Measurements from ENCODE around the gene GOLM1. TPM values are rescaled to one million over a fixed set of nuclear protein-coding genes. Genes with fewer than 3 reads are reported as not detected.

Gene GOLM1
- 10 to 100 TPM in 2 of 4 donors, 1 to 10 TPM in 2; 7.7 to 19.2 (median 10.2) TPM for total RNA-seq

GRCh38 chr9:86098824-86099700 lies at the start of gene GOLM1:
Gene GOLM1, minus strand, starts transcription at chr9:86099558. Its CDS starts 20,238 bp downstream, at chr9:86079320.
- TF ChIP-seq CTCF (IDR thresholded peaks at IDR 0.05; ENCODE audit: low read depth), result no peak

GRCh38 chr9:86142973-86143372 lies 43.6 kb upstream of the GOLM1 start:
- TF ChIP-seq CTCF (IDR thresholded peaks at IDR 0.05; ENCODE audit: low read depth), result no peak

GRCh38 chr9:86141843-86142242 lies 42.5 kb upstream of the GOLM1 start:
- no peak for TF ChIP-seq CTCF (IDR thresholded peaks at IDR 0.05; ENCODE audit: low read depth)

- no peak for TF ChIP-seq CTCF (IDR thresholded peaks at IDR 0.05; ENCODE audit: low read depth)
Measured at GRCh38 chr9:86135371-86135770, 36.0 kb upstream of the GOLM1 start.

- TF ChIP-seq CTCF (IDR thresholded peaks at IDR 0.05; ENCODE audit: low read depth), result no peak
Measured at GRCh38 chr9:86134361-86134760, 35.0 kb upstream of the GOLM1 start.

GRCh38 chr9:86128235-86128822 lies 29.0 kb upstream of the GOLM1 start:
- no peak for TF ChIP-seq CTCF (IDR thresholded peaks at IDR 0.05; ENCODE audit: low read depth)
